ENCODE data around the gene GNA12. TPM values are rescaled to one million over a fixed set of nuclear protein-coding genes. Genes with fewer than 3 reads are reported as not detected.

Gene GNA12
- total RNA-seq, 1 experiment from 2014 or later = 63.8 TPM

GRCh38 chr7:2775376-2775775 is 68.7 kb downstream of the GNA12 start:
- Histone ChIP-seq H3K9me3 (no peaks in the 10 kb centered on the region), H3K4me3 (ENCODE audit: low read depth, low read length) (no peak overlapping the region), H3K27me3 (replicated peaks; ENCODE audit: control insufficient read depth, insufficient read depth, low read length) (no peaks in the 10 kb centered on the region), H3K36me3 (ENCODE audit: control insufficient read depth, insufficient read depth, low read length) (no peaks in the 10 kb centered on the region), H3K4me1 (0 out of 2 replicates have a peak, but pooled peaks cover 3% of the 10 kb centered on the region)
- DNase-seq = no peak
- CTCF ChIA-PET = no interaction called here
- Mint-ChIP-seq H3K27ac (ENCODE audit: unreplicated experiment) (no peak overlapping the region), H3K27me3 (ENCODE audit: insufficient read depth, unreplicated experiment) (no peaks in the 10 kb centered on the region), H3K9me3 (ENCODE audit: unreplicated experiment) (no peaks in the 10 kb centered on the region), H3K4me3 (ENCODE audit: unreplicated experiment) (no peak overlapping the region), H3K36me3 (ENCODE audit: insufficient read depth, unreplicated experiment) (peaks cover 42% of the 10 kb centered on the region), H3K4me1 (ENCODE audit: low read depth, unreplicated experiment) (peaks cover 16% of the 10 kb centered on the region)
- BruUV-seq (replicated peaks) = no TSS peak
- POLR2A ChIA-PET = no interaction called here
- no peak for TF ChIP-seq CTCF (IDR thresholded peaks at IDR 0.05; ENCODE audit: insufficient read depth in 1 of 2, low read depth in 1 of 2, low read length in 1 of 2, severe bottlenecking in 1 of 2, unreplicated experiment in 1 of 2)
- intact Hi-C loops (cut with micrococcal nuclease; ENCODE audit: unreplicated experiment) = no loop called here

DNA sequence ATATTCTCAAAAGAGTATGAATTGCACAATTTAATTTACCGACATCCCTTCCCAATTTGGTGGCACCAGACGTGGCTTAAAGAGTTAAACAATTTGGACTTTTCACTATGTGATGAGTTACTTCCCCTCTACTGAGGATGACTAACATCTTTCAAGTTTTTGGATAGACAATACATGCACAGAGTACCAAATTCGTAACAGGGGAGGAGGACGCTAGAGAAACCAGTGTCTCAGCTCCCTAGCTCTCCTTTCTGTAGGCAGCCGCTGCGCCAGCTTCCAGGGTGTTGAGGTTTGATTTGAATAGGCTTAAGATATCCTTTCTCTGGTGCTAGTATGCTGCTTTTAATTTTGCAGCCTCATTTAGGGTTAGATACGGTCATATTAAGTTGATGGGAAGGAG is 69.2 kb downstream of the GNA12 start:
- Histone ChIP-seq H3K36me3 (ENCODE audit: control insufficient read depth, insufficient read depth, low read length) (no peaks in the 10 kb centered on the region), H3K27me3 (replicated peaks; ENCODE audit: control insufficient read depth, insufficient read depth, low read length) (no peaks in the 10 kb centered on the region), H3K4me1 (0 out of 2 replicates have a peak, but pooled peaks cover 3% of the 10 kb centered on the region), H3K9me3 (no peaks in the 10 kb centered on the region), H3K4me3 (ENCODE audit: low read depth, low read length) (no peak overlapping the region)
- Mint-ChIP-seq H3K36me3 (ENCODE audit: insufficient read depth, unreplicated experiment) (peaks cover 42% of the 10 kb centered on the region), H3K27me3 (ENCODE audit: insufficient read depth, unreplicated experiment) (no peaks in the 10 kb centered on the region), H3K4me3 (ENCODE audit: unreplicated experiment) (no peak overlapping the region), H3K4me1 (ENCODE audit: low read depth, unreplicated experiment) (peaks cover 16% of the 10 kb centered on the region), H3K9me3 (ENCODE audit: unreplicated experiment) (no peaks in the 10 kb centered on the region), H3K27ac (ENCODE audit: unreplicated experiment) (no peak overlapping the region)
- intact Hi-C loops (cut with micrococcal nuclease; ENCODE audit: unreplicated experiment) = no loop called here
- CTCF ChIA-PET = no interaction called here
- POLR2A ChIA-PET = no interaction called here
- DNase-seq = no peak
- no TSS peak for BruUV-seq (replicated peaks)
- no peak for TF ChIP-seq CTCF (IDR thresholded peaks at IDR 0.05; ENCODE audit: insufficient read depth in 1 of 2, low read depth in 1 of 2, low read length in 1 of 2, severe bottlenecking in 1 of 2, unreplicated experiment in 1 of 2)

GRCh38 chr7:2774280-2774679 is 69.8 kb downstream of the GNA12 start:
- Mint-ChIP-seq H3K36me3 (ENCODE audit: insufficient read depth, unreplicated experiment) (peaks cover 42% of the 10 kb centered on the region), H3K9me3 (ENCODE audit: unreplicated experiment) (no peaks in the 10 kb centered on the region), H3K27ac (ENCODE audit: unreplicated experiment) (peak overlapping the region; percentile 43), H3K4me3 (ENCODE audit: unreplicated experiment) (no peak overlapping the region), H3K4me1 (ENCODE audit: low read depth, unreplicated experiment) (peaks cover 16% of the 10 kb centered on the region), H3K27me3 (ENCODE audit: insufficient read depth, unreplicated experiment) (no peaks in the 10 kb centered on the region)
- ChIA-PET POLR2A (no interaction called here), CTCF (interaction anchor here (0.7 kb wide), 1 partner anchor 17 kb away, joined by 3 read pairs; no protein-coding TSS in a partner anchor)
- Histone ChIP-seq H3K4me3 (ENCODE audit: low read depth, low read length) (no peak overlapping the region), H3K9me3 (no peaks in the 10 kb centered on the region), H3K27me3 (replicated peaks; ENCODE audit: control insufficient read depth, insufficient read depth, low read length) (no peaks in the 10 kb centered on the region), H3K36me3 (ENCODE audit: control insufficient read depth, insufficient read depth, low read length) (no peaks in the 10 kb centered on the region), H3K4me1 (0 out of 2 replicates have a peak, but pooled peaks cover 3% of the 10 kb centered on the region)
- DNase-seq = no peak
- no TSS peak for BruUV-seq (replicated peaks)
- no peak for TF ChIP-seq CTCF (IDR thresholded peaks at IDR 0.05; ENCODE audit: insufficient read depth in 1 of 2, low read depth in 1 of 2, low read length in 1 of 2, severe bottlenecking in 1 of 2, unreplicated experiment in 1 of 2)
- intact Hi-C loops (cut with micrococcal nuclease; ENCODE audit: unreplicated experiment) = no loop called here
